SU-DHL-6 (cell line): Measurements from ENCODE around the gene SURF6.
"Not testable (repeated sequence)": the region's sequence is repeated elsewhere in the genome, so short reads cannot be mapped to it uniquely, and the experiment has no call there.

Experiments used
- H2AFZ ChIP-seq: fragments of 200-600 bp; sonication (generic); 2 replicates; pipeline ENCODE4 v1.6.1; 2014; ENCODE audit warnings: low read depth, mild to moderate bottlenecking, moderate library complexity, mixed read lengths, antibody characterized with exemption, low read length; ENCODE audit not compliant: severe bottlenecking
- H3F3A ChIP-seq: fragments of 200-600 bp; shearing (Covaris generic); 2 replicates; pipeline ENCODE4 v1.6.0; 2016; ENCODE audit warnings: antibody characterized with exemption, mild to moderate bottlenecking; ENCODE audit not compliant: insufficient read depth
- H3K27ac ChIP-seq: fragments of 200-600 bp; sonication (generic); 2 replicates; pipeline ENCODE4 v1.5.1; 2016; ENCODE audit warnings: low read depth, mild to moderate bottlenecking, low read length, moderate library complexity, mixed read lengths
- H3K27me3 ChIP-seq: fragments of 200-600 bp; sonication (generic), shearing (Covaris generic); 2 replicates; pipeline ENCODE4 v1.6.0; 2014; ENCODE audit warnings: mild to moderate bottlenecking, low read length
- H3K36me3 ChIP-seq: fragments of 200-600 bp; sonication (generic); 2 replicates; pipeline ENCODE4 v1.6.1; 2014; ENCODE audit warnings: mild to moderate bottlenecking, low read length, mixed read lengths
- H3K4me2 ChIP-seq: fragments of 300-600, 200-600 bp; shearing (Covaris generic), sonication (generic); 2 replicates; pipeline ENCODE4 v1.6.0; 2014; ENCODE audit warnings: low read length, low read depth, mild to moderate bottlenecking; ENCODE audit not compliant: poor library complexity, severe bottlenecking
- H3K4me3 ChIP-seq: fragments of 200-600 bp; sonication (generic); 2 replicates; pipeline ENCODE4 v1.5.1; 2014; ENCODE audit warnings: antibody characterized with exemption, low read length, mild to moderate bottlenecking, mixed read lengths; ENCODE audit not compliant: insufficient read depth, poor library complexity, severe bottlenecking
- H3K79me2 ChIP-seq: fragments of 200-600 bp; sonication (generic); 2 replicates; pipeline ENCODE4 v1.6.1; 2014; ENCODE audit warnings: mild to moderate bottlenecking, low read length, moderate library complexity; ENCODE audit not compliant: insufficient read depth
- H3K9ac ChIP-seq: fragments of 200-600 bp; sonication (generic); 2 replicates; pipeline ENCODE4 v1.7.0; 2014; ENCODE audit warnings: mild to moderate bottlenecking, low read length
- H3K9me2 ChIP-seq: fragments of 200-600 bp; sonication (generic); replicated peaks from 2 replicates; pipeline ENCODE4 v1.6.1; 2014; ENCODE audit warnings: low read length; ENCODE audit not compliant: insufficient read depth
- H3K9me3 ChIP-seq: fragments of 200-600 bp; sonication (generic); 2 replicates; pipeline ENCODE4 v1.6.1; 2014; ENCODE audit warnings: low read length, mixed read lengths; ENCODE audit not compliant: insufficient read depth
- H4K20me1 ChIP-seq: fragments of 200-600 bp; sonication (generic); 2 replicates; pipeline ENCODE4 v1.6.1; 2014; ENCODE audit warnings: low read depth, mild to moderate bottlenecking, antibody characterized with exemption, low read length, moderate library complexity, mixed read lengths
- EZH2phosphoT487 ChIP-seq: fragments of 200-600 bp; sonication (generic), shearing (Covaris generic); conservative IDR thresholded peaks from 2 replicates; pipeline ENCODE4 v1.6.1; 2018; ENCODE audit warnings: mild to moderate bottlenecking, antibody characterized with exemption, low read length, moderate library complexity, mixed read lengths
- TF ChIP-seq, protein P1 (sequence below): fragments of 200-600 bp; sonication (generic); IDR thresholded peaks from one replicate; pipeline ENCODE4 v1.5.1; 2017; ENCODE audit warnings: antibody characterized with exemption, mild to moderate bottlenecking, low read length, moderate library complexity; ENCODE audit not compliant: insufficient read depth, poor library complexity, severe bottlenecking

Gene SURF6

DNA sequence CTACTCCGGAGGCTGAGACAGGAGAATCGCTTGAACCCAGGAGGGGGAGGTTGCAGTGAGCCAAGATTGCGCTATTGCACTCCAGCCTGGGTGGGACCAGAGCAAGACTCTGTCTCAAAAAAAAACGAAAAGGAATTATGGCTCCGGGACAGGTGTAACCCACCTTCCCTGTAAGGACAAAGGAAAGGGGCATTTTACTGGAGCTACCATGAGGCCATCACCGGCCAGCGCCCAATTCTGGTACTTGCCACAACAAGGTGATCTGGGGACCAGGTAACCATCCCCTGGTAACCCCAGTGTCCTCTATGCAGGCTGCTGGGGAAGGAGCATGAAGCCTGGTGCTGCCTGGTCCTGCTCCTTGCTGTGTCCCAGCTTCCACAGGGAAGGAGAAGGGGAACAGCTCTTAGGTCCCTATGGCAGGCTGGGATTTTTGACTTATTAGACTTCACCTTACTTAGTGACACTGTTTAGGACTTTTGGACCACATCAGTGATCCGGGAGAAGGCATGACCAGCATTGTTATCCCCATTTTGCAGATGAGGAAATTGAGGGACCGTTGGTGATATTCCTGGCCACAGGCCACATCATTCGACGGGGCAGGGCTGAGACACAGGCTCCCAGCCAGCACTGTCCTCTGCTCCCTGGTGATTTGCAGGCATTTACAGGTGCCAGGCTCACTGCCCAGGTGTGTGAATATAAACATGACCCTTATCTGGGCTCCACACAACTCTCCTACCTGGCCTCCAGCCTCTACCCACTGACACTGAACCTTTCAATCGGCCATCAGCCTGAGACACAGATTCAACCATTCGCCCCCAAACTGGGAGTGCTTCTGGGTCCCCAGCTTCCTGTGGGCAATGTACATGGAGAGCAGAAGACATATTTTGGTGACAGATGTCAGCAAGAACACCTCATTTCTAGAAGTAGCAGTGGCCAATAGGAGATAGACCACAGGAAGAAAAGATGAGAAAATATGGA lies 34.4 kb downstream of the SURF6 start:
- Histone ChIP-seq H3K4me2 (no peak overlapping the region), H2AFZ (no peak overlapping the region), H3K27ac (no peak overlapping the region), H3K9ac (no peak overlapping the region), H3K9me3 (no peaks in the 10 kb centered on the region), H3F3A (no peaks in the 10 kb centered on the region), H3K79me2 (no peaks in the 10 kb centered on the region), H4K20me1 (no peaks in the 10 kb centered on the region), H3K9me2 (no peaks in the 10 kb centered on the region), H3K36me3 (no peaks in the 10 kb centered on the region), H3K27me3 (no peaks in the 10 kb centered on the region), H3K4me3 (no peak overlapping the region)
- TF ChIP-seq, protein P1, sequence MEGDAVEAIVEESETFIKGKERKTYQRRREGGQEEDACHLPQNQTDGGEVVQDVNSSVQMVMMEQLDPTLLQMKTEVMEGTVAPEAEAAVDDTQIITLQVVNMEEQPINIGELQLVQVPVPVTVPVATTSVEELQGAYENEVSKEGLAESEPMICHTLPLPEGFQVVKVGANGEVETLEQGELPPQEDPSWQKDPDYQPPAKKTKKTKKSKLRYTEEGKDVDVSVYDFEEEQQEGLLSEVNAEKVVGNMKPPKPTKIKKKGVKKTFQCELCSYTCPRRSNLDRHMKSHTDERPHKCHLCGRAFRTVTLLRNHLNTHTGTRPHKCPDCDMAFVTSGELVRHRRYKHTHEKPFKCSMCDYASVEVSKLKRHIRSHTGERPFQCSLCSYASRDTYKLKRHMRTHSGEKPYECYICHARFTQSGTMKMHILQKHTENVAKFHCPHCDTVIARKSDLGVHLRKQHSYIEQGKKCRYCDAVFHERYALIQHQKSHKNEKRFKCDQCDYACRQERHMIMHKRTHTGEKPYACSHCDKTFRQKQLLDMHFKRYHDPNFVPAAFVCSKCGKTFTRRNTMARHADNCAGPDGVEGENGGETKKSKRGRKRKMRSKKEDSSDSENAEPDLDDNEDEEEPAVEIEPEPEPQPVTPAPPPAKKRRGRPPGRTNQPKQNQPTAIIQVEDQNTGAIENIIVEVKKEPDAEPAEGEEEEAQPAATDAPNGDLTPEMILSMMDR = no peak
- TF ChIP-seq EZH2phosphoT487 = no peak

DNA sequence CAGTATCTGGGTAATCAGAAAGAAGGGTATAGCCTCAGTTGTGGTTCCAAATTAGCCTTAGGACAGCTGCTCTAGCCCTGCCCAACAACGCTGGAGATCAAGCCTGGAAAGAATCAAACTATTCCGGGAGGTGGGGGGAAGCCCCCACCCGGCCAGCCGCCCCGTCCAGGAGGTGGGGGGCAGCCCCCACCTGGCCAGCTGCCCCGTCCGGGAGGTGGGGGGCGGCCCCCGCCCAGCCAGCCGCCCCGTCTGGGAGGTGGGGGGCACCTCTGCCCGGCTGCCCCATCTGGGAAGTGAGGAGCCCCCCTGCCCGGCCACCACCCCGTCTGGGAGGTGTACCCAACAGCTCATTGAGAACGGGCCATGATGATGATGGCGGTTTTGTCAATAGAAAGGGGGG lies 36.0 kb downstream of the SURF6 start:
- not testable (repeated sequence) for H3K9me3 ChIP-seq, H4K20me1 ChIP-seq, H3F3A ChIP-seq, H3K79me2 ChIP-seq, H3K9ac ChIP-seq, H3K9me2 ChIP-seq, H3K4me3 ChIP-seq, H2AFZ ChIP-seq, H3K27me3 ChIP-seq, H3K27ac ChIP-seq, H3K4me2 ChIP-seq, H3K36me3 ChIP-seq

DNA sequence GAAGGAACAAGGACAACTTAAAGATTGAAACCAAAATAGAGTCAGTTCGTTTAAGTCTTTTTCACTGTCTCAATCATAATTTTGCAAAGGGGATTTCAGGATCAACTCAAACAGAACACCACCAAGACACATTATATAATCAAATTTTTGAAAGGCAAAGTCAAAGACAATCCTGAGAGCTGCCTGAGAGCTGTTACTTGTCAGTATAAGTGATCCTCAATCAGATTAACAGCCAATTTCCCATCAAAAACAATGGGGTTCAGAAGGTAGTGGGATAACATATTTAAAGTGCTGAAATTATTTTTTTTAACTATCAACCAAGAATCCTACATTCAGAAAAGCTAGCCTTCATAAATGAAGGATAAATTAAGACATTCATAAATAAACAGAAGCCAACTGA lies 41.7 kb downstream of the SURF6 start:
- H3K27me3 ChIP-seq = no peaks in the 10 kb centered on the region
- H3K36me3 ChIP-seq = no peaks in the 10 kb centered on the region
- H3K4me3 ChIP-seq = no peak overlapping the region

More for the DNA sequence above, 41.7 kb downstream of the SURF6 start:
- no peak overlapping the region for H3K4me2 ChIP-seq
- H3K27ac ChIP-seq = no peak overlapping the region
- peaks cover 27% of the 10 kb centered on the region; the same call in 1 of the 2 replicates for H3K9me3 ChIP-seq
- no peak for TF ChIP-seq EZH2phosphoT487
- TF ChIP-seq, protein P1 = no peak
- no peaks in the 10 kb centered on the region for H4K20me1 ChIP-seq
- no peak overlapping the region for H3K9ac ChIP-seq
- no peaks in the 10 kb centered on the region for H3K9me2 ChIP-seq
- H2AFZ ChIP-seq = no peak overlapping the region
- no peaks in the 10 kb centered on the region for H3K79me2 ChIP-seq
- H3F3A ChIP-seq = no peaks in the 10 kb centered on the region
